Neural cell (in vitro differentiated cells): ENCODE measurements around the gene GRK1. TPM values are rescaled to one million over a fixed set of nuclear protein-coding genes. Genes with fewer than 3 reads are reported as not detected.

Experiments
- H2AFZ ChIP-seq: fragments of 200-600, 300-800 bp; sonication (generic), shearing (Covaris generic); 2 replicates; pipeline ENCODE4 v1.6.0; 2014; ENCODE audit warnings: low read depth, mild to moderate bottlenecking, antibody characterized with exemption, low read length, moderate library complexity
- H3F3A ChIP-seq: fragments of 200-600 bp; shearing (Covaris generic); 2 replicates; pipeline ENCODE4 v1.6.1; 2016; ENCODE audit warnings: mild to moderate bottlenecking, moderate library complexity, mixed read lengths, antibody characterized with exemption, low read length; ENCODE audit not compliant: insufficient read depth, poor library complexity, severe bottlenecking
- H3K27ac ChIP-seq: fragments of 200-600, 300-800 bp; sonication (generic), shearing (Covaris generic); 2 replicates; pipeline ENCODE4 v1.5.1; 2014; ENCODE audit warnings: mild to moderate bottlenecking, low read length, moderate library complexity
- H3K27me3 ChIP-seq: fragments of 300-800, 200-600 bp; sonication (generic), shearing (Covaris generic); 2 replicates; pipeline ENCODE4 v1.6.0; 2014; ENCODE audit warnings: mild to moderate bottlenecking, low read depth, low read length, moderate library complexity; ENCODE audit not compliant: insufficient read depth
- H3K36me3 ChIP-seq: fragments of 300-800, 200-600 bp; sonication (generic), shearing (Covaris generic); 2 replicates; pipeline ENCODE4 v1.5.1; 2014; ENCODE audit warnings: mild to moderate bottlenecking, antibody characterized with exemption, low read length, moderate library complexity; ENCODE audit not compliant: insufficient read depth
- H3K4me2 ChIP-seq: fragments of 300-800, 200-600 bp; sonication (generic), shearing (Covaris generic); 2 replicates; pipeline ENCODE4 v1.6.0; 2014; ENCODE audit warnings: mild to moderate bottlenecking, low read length
- H3K4me3 ChIP-seq: fragments of 300-800, 200-600 bp; sonication (generic), shearing (Covaris generic); 2 replicates; pipeline ENCODE4 v1.5.1; 2014; ENCODE audit warnings: mild to moderate bottlenecking, low read length, moderate library complexity
- H3K79me2 ChIP-seq: fragments of 200-600 bp; shearing (Covaris generic); replicated peaks from 2 replicates; pipeline ENCODE4 v1.6.0; 2014; ENCODE audit warnings: mild to moderate bottlenecking, low read length, moderate library complexity; ENCODE audit not compliant: insufficient read depth
- H3K9ac ChIP-seq: fragments of 300-800, 200-600 bp; sonication (generic), shearing (Covaris generic); 2 replicates; pipeline ENCODE4 v1.6.1; 2016; ENCODE audit warnings: mild to moderate bottlenecking, low read length, mixed read lengths
- H3K9me2 ChIP-seq: fragments of 200-600 bp; shearing (Covaris generic); 2 replicates; pipeline ENCODE4 v1.6.1; 2016; ENCODE audit warnings: mild to moderate bottlenecking, low read length, mixed read lengths; ENCODE audit not compliant: insufficient read depth
- H3K9me3 ChIP-seq: fragments of 200-600, 300-800 bp; sonication (generic), shearing (Covaris generic); 2 replicates; pipeline ENCODE4 v1.6.1; 2016; ENCODE audit warnings: mild to moderate bottlenecking, mixed run types, low read length, moderate library complexity, mixed read lengths
- H4K20me1 ChIP-seq: fragments of 200-600 bp; shearing (Covaris generic); 2 replicates; pipeline ENCODE4 v1.6.1; 2016; ENCODE audit warnings: mild to moderate bottlenecking, mixed run types; ENCODE audit not compliant: insufficient read depth
- CTCF ChIP-seq: fragments of 450-650 bp; IDR thresholded peaks from 2 replicates; pipeline ENCODE4 v1.5.1; 2014; ENCODE audit warnings: antibody characterized with exemption, mild to moderate bottlenecking, moderate library complexity; ENCODE audit not compliant: poor library complexity, severe bottlenecking
- EP300 ChIP-seq: fragments of 450-650 bp; conservative IDR thresholded peaks from 2 replicates; pipeline ENCODE4 v1.6.1; 2014; ENCODE audit warnings: antibody characterized with exemption, mild to moderate bottlenecking, moderate library complexity; ENCODE audit not compliant: poor library complexity, severe bottlenecking
- EZH2 ChIP-seq: fragments of 200-600, 300-800 bp; shearing (Covaris generic), sonication (generic); IDR thresholded peaks from 2 replicates; pipeline ENCODE4 v1.6.1; 2014; ENCODE audit warnings: antibody characterized with exemption, low read length, borderline replicate concordance, mild to moderate bottlenecking; ENCODE audit not compliant: insufficient read depth, poor library complexity, severe bottlenecking
- MXI1 ChIP-seq: fragments of 450-650 bp; conservative IDR thresholded peaks from 2 replicates; pipeline ENCODE4 v1.6.1; 2014; ENCODE audit warnings: antibody characterized with exemption, mild to moderate bottlenecking; ENCODE audit not compliant: poor library complexity, severe bottlenecking
- POLR2AphosphoS5 ChIP-seq: IDR thresholded peaks from 2 replicates; pipeline ENCODE4 v1.6.1; 2012
- RAD21 ChIP-seq: fragments of 450-650 bp; conservative IDR thresholded peaks from 2 replicates; pipeline ENCODE4 v1.6.1; 2014; ENCODE audit warnings: antibody characterized with exemption, mild to moderate bottlenecking, moderate library complexity
- REST ChIP-seq: IDR thresholded peaks from 2 replicates; pipeline ENCODE4 v1.6.1; 2012; ENCODE audit warnings: borderline replicate concordance
- SMC3 ChIP-seq: fragments of 450-650 bp; conservative IDR thresholded peaks from 2 replicates; pipeline ENCODE4 v1.6.1; 2014; ENCODE audit warnings: antibody characterized with exemption, mild to moderate bottlenecking, moderate library complexity; ENCODE audit not compliant: poor library complexity
- TAF1 ChIP-seq: IDR thresholded peaks from 2 replicates; pipeline ENCODE4 v1.6.1; 2012; ENCODE audit warnings: low read depth
- polyA plus RNA-seq: library from polyadenylated mRNA; depleted of rRNA; stranded (reverse); fragments of >200 nt; gene quantifications from 2 replicates; pipeline ENCODE4 v1.2.3, GENCODE V29; 2014

GRK1 gene
- polyA plus RNA-seq, 1 donor from 2014 or later: 0.06 TPM

- Histone ChIP-seq H3K9me3 (no peaks in the 10 kb centered on the region), H3K9ac (no peak overlapping the region), H3K36me3 (no peaks in the 10 kb centered on the region), H3F3A (no peaks in the 10 kb centered on the region), H4K20me1 (no peaks in the 10 kb centered on the region), H3K27me3 (no peaks in the 10 kb centered on the region), H2AFZ (no peak overlapping the region), H3K27ac (no peak overlapping the region), H3K4me2 (no peak overlapping the region), H3K79me2 (no peaks in the 10 kb centered on the region), H3K9me2 (no peaks in the 10 kb centered on the region), H3K4me3 (no peak overlapping the region)
- TF ChIP-seq POLR2AphosphoS5 (no peak), RAD21 (no peak), EP300 (no peak), REST (no peak), CTCF (no peak), MXI1 (no peak), TAF1 (no peak), EZH2 (no peak), SMC3 (no peak)
Observed at GRCh38 chr13:113672002-113672651, 5.1 kb downstream of the GRK1 start.

- H2AFZ ChIP-seq: no peak overlapping the region
- no peak overlapping the region for H3K9ac ChIP-seq
- no peak overlapping the region for H3K4me2 ChIP-seq
- H3K36me3 ChIP-seq: no peaks in the 10 kb centered on the region
- H3K27me3 ChIP-seq: no peaks in the 10 kb centered on the region
- H3K9me2 ChIP-seq: no peaks in the 10 kb centered on the region
- no peak overlapping the region for H3K27ac ChIP-seq
- H3K79me2 ChIP-seq: no peaks in the 10 kb centered on the region
- H4K20me1 ChIP-seq: no peaks in the 10 kb centered on the region
- no peaks in the 10 kb centered on the region for H3F3A ChIP-seq
- H3K9me3 ChIP-seq: no peaks in the 10 kb centered on the region
- no peak overlapping the region for H3K4me3 ChIP-seq
- TF ChIP-seq TAF1 (no peak), CTCF (no peak), MXI1 (no peak), SMC3 (no peak), EP300 (no peak), RAD21 (no peak), POLR2AphosphoS5 (no peak), REST (no peak), EZH2 (no peak)
Observed at GRCh38 chr13:113722921-113723320, 55.9 kb downstream of the GRK1 start.
